Upper lobe of left lung (tissue), 6 donors: ENCODE data around the gene SLC44A5. TPM values are rescaled to one million over a fixed set of nuclear protein-coding genes. Genes with fewer than 3 reads are reported as not detected.

ENCODE experiments used
- ATAC-seq, 2 donors: fragments of 200-7000 bp; cut with Tn5 transposase; one replicate each; pipeline ENCODE4 v1.9.1; 2022; ENCODE audit warnings: mild to moderate bottlenecking in 2 of 2, moderate library complexity in 2 of 2; ENCODE audit not compliant: low FRiP score in 2 of 2
- DNase-seq, 2 donors: peaks; one replicate each; pipeline ENCODE4 v3.0.0-alpha.2; 2019 to 2020
- H3K27ac ChIP-seq, 4 donors: fragments of 200-600 bp; sonication (generic); one replicate each; pipeline ENCODE4 v1.5.1; 2016 to 2019
- H3K27me3 ChIP-seq, 4 donors: fragments of 200-600 bp; sonication (generic); one replicate each; pipeline ENCODE4 v1.5.1; 2017 to 2019
- H3K36me3 ChIP-seq, 4 donors: fragments of 200-600 bp; sonication (generic); one replicate each; pipeline ENCODE4 v1.5.1; 2016 to 2019
- H3K4me1 ChIP-seq, 4 donors: fragments of 200-600 bp; sonication (generic); one replicate each; pipeline ENCODE4 v1.5.1; 2018 to 2019
- H3K4me3 ChIP-seq, 4 donors: fragments of 200-600 bp; sonication (generic); one replicate each; pipeline ENCODE4 v1.5.1; 2017 to 2019; ENCODE audit warnings: mild to moderate bottlenecking in 2 of 4, moderate library complexity in 1 of 4
- H3K9me3 ChIP-seq, 4 donors: fragments of 200-600 bp; sonication (generic); one replicate each; pipeline ENCODE4 v1.5.1; 2018 to 2019
- EP300 ChIP-seq, 4 donors: sonication (generic); formaldehyde crosslinking; IDR thresholded peaks; one replicate each; pipeline ENCODE4 v1.5.1; 2017; ENCODE audit warnings: antibody characterized with exemption in 4 of 4, control low read depth in 2 of 4
- POLR2A ChIP-seq, 4 donors: fragments of 450-650 bp; IDR thresholded peaks; one replicate each; pipeline ENCODE4 v1.5.1; 2016 to 2017; ENCODE audit warnings: antibody characterized with exemption in 4 of 4, mild to moderate bottlenecking in 2 of 4
- POLR2AphosphoS5 ChIP-seq, 2 donors: sonication (generic); formaldehyde crosslinking; IDR thresholded peaks; one replicate each; pipeline ENCODE4 v1.5.1; 2017; ENCODE audit warnings: antibody characterized with exemption in 2 of 2
- whole genome bisulfite sequencing, 2 donors: methylation state at CpG; one replicate each; pipeline ENCODE4 v1.1.5; 2017 to 2018; 5-methylcytosine and 5-hydroxymethylcytosine counted together
- total RNA-seq, 6 donors: library from RNA; depleted of rRNA in 4 of 6; stranded (reverse); fragments of >200 nt in 4 of 6; gene quantifications; one replicate each; pipeline versions ENCODE4 v1.1.0 to v1.2.1, GENCODE V29; 2016 to 2021
- TF ChIP-seq, protein P1 (sequence below), 6 experiments: fragments of 450-650 bp in 4 of 6; fragments of 200-600 bp in 2 of 6; sonication (generic) in 2 of 6; IDR thresholded peaks; one replicate each; pipeline ENCODE4 v1.5.1; 2016 to 2019; ENCODE audit warnings: antibody characterized with exemption in 6 of 6
- donor health status: DM: no; HTN: no; CAD: no; lungs with moderate emphysema.
- donor health status: DM: no; HTN: yes; CAD: no; lungs with severe emphysema.

The SLC44A5 gene
- total RNA-seq, 6 donors from 2014 or later: 0.11 to 4.2 (median 0.40) TPM; not detected in 1

DNA sequence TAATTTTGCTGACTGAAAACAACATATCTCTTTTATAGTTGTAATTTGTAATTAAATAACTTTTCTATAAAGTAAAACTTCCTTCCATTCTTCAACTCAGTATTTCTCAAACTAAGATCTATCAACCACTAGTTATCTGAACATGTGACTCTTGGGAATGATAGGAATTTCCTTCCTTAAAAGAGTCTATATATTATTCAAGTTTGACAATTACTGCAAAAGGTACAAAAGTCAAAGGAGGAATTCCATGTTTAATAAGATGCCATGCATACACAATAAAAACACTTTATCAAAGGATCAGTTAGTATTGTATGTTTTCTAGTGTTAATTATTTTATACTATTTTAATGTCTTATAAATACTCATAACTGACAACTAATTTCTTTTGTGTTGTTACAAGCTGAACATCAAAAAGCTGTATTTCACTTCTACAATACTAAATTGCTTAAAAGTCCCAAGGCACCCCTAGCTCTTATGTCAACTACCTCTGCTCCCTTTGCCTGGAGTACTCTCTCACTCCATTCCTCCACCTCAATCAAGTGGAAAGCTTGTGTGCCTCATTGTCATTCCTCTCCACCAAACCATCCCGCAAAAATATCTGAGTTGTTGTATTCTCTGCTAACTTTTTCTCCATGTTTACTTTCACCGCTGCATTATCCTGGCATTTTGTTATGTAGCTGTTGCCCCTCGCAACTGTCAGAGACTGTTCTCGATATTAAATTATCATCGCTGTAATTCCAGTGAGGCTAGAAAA lies 67.9 kb downstream of the SLC44A5 start:
- DNase-seq (no peak), ATAC-seq (no peak)
- Histone ChIP-seq H3K27me3 (no peaks in the 10 kb centered on the region), H3K36me3 (no peaks in the 10 kb centered on the region), H3K4me1 (no peaks in the 10 kb centered on the region), H3K4me3 (no peak overlapping the region), H3K9me3 (no peaks in the 10 kb centered on the region), H3K27ac (no peak overlapping the region)
- 88 to 91% methylated on average over 5 of the region's 5 CpGs for WGBS, 2 donors
- TF ChIP-seq POLR2AphosphoS5 (IDR thresholded peaks at IDR 0.05): no peak

DNA sequence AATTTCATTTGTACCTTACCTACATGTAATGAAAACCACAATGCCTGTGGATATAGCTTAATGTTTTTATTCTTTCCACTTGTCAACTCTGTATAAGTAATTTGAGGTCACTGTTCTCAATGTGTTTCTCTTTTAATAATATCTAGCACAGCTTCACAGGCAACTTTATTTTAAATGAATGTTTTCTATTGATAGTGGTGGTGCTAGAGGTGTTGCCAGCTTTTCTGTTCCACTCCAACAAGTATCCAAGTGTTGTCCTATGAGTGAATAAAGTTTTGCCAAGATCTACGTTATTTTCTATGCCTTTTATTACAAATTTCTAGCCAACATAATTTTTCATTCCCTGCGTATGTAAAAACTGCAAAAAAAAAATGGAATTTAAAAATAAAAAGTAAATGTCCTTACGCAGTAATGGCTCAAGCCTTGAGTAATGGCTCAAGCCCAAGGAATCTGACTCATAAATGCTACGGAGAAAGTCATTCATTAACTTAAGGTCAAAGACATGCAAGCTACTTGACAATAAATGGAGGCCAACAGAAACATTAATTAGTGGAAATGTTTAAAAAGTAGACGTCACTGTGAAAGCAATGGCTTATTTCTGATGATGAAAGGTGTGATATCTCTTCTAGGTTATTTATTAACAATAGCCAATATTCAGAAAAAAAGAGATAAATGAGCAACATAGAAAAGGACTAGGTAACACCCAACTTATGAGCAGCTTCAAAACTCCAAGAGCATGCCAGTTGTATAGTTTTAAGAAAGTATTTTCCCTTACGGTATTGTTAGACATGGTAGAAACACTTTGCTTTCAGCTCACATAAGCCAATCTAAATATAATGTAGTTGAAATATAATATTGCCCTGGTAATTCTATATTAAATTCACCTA lies 71.4 kb downstream of the SLC44A5 start:
- Histone ChIP-seq H3K27ac (no peak overlapping the region), H3K27me3 (no peaks in the 10 kb centered on the region), H3K4me1 (no peaks in the 10 kb centered on the region), H3K4me3 (no peak overlapping the region), H3K9me3 (no peaks in the 10 kb centered on the region), H3K36me3 (no peaks in the 10 kb centered on the region)
- TF ChIP-seq POLR2AphosphoS5 (IDR thresholded peaks at IDR 0.05): no peak
- TF ChIP-seq EP300 (IDR thresholded peaks at IDR 0.05): no peak
- TF ChIP-seq, protein P1, sequence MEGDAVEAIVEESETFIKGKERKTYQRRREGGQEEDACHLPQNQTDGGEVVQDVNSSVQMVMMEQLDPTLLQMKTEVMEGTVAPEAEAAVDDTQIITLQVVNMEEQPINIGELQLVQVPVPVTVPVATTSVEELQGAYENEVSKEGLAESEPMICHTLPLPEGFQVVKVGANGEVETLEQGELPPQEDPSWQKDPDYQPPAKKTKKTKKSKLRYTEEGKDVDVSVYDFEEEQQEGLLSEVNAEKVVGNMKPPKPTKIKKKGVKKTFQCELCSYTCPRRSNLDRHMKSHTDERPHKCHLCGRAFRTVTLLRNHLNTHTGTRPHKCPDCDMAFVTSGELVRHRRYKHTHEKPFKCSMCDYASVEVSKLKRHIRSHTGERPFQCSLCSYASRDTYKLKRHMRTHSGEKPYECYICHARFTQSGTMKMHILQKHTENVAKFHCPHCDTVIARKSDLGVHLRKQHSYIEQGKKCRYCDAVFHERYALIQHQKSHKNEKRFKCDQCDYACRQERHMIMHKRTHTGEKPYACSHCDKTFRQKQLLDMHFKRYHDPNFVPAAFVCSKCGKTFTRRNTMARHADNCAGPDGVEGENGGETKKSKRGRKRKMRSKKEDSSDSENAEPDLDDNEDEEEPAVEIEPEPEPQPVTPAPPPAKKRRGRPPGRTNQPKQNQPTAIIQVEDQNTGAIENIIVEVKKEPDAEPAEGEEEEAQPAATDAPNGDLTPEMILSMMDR (IDR thresholded peaks at IDR 0.05): no peak
- no peak for TF ChIP-seq POLR2A (IDR thresholded peaks at IDR 0.05)
- ATAC-seq (no peak), DNase-seq (no peak)
- 55 to 58% methylated on average over 6 of the region's 6 CpGs for WGBS, 2 donors

DNA sequence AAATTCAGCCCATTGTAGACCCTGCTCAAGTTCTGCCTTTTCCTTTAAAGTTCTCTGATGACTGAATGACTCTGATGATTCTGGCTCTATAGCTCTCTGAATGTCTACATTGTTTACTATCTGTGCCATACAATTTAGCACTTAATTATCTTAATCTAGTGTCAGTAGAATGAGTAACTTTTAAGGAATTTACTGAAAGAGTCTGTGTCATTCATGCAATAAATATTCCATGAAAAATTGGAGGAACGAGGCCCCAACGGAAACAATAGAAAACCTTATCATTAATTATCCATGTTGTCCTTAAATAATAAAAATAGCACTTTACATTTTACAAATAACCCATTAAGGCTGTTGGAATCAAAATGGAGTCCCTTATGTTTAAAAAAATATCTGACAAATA lies 77.8 kb downstream of the SLC44A5 start:
- Histone ChIP-seq H3K4me3 (no peak overlapping the region), H3K4me1 (no peaks in the 10 kb centered on the region), H3K27ac (no peak overlapping the region), H3K36me3 (no peaks in the 10 kb centered on the region), H3K9me3 (no peaks in the 10 kb centered on the region), H3K27me3 (no peaks in the 10 kb centered on the region)
- ATAC-seq (no peak), DNase-seq (no peak)
- 49 to 58% methylated on average over 2 of the region's 2 CpGs for WGBS, 2 donors
- TF ChIP-seq POLR2AphosphoS5 (IDR thresholded peaks at IDR 0.05): no peak
- TF ChIP-seq, protein P1 (IDR thresholded peaks at IDR 0.05): no peak
- no peak for TF ChIP-seq POLR2A (IDR thresholded peaks at IDR 0.05)
- TF ChIP-seq EP300 (IDR thresholded peaks at IDR 0.05): no peak

DNA sequence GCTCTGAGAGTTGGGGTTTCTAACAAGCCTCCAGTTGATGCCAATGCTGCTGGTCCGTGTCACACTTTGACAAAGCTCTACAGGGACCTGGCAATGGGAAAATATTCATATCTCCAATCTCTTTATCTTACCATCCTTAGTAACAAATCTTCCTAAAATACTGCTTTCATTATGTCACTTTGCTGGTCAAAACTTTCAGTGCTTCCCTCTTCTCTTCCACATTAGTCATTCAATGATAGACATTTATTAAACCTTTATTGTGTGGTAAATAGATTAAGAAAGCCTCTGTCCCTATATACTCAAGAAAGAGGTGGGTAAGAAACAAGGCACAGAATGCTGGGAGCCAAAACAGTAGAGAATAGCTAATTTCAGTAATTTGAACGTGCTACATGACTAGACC lies 79.3 kb downstream of the SLC44A5 start:
- WGBS, 2 donors: 66 to 75% methylated on average over 2 of the region's 2 CpGs
- no peak for ATAC-seq
- no peaks in the 10 kb centered on the region for H3K9me3 ChIP-seq
- no peak overlapping the region for H3K4me3 ChIP-seq
- no peaks in the 10 kb centered on the region for H3K27me3 ChIP-seq
- no peak for TF ChIP-seq EP300 (IDR thresholded peaks at IDR 0.05)
- no peak for TF ChIP-seq POLR2A (IDR thresholded peaks at IDR 0.05)
- TF ChIP-seq, protein P1 (IDR thresholded peaks at IDR 0.05): no peak
- no peak for TF ChIP-seq POLR2AphosphoS5 (IDR thresholded peaks at IDR 0.05)
- H3K4me1 ChIP-seq: no peaks in the 10 kb centered on the region
- H3K36me3 ChIP-seq: no peaks in the 10 kb centered on the region
- H3K27ac ChIP-seq: no peak overlapping the region
- no peak for DNase-seq

GRCh38 chr1:75529488-75529887 lies 81.4 kb downstream of the SLC44A5 start:
- Histone ChIP-seq H3K27me3 (no peaks in the 10 kb centered on the region), H3K4me3 (no peak overlapping the region), H3K36me3 (no peaks in the 10 kb centered on the region), H3K27ac (no peak overlapping the region), H3K9me3 (no peaks in the 10 kb centered on the region), H3K4me1 (no peaks in the 10 kb centered on the region)
- TF ChIP-seq EP300 (IDR thresholded peaks at IDR 0.05) (no peak), POLR2A (IDR thresholded peaks at IDR 0.05) (no peak), POLR2AphosphoS5 (IDR thresholded peaks at IDR 0.05) (no peak)
- TF ChIP-seq, protein P1 (IDR thresholded peaks at IDR 0.05): no peak
- DNase-seq (no peak), ATAC-seq (no peak)
